Measurements from ENCODE around the gene P2RY12. TPM values are rescaled to one million over a fixed set of nuclear protein-coding genes. Genes with fewer than 3 reads are reported as not detected.

P2RY12 gene
- total RNA-seq, 1 experiment from 2014 or later = not detected

DNA sequence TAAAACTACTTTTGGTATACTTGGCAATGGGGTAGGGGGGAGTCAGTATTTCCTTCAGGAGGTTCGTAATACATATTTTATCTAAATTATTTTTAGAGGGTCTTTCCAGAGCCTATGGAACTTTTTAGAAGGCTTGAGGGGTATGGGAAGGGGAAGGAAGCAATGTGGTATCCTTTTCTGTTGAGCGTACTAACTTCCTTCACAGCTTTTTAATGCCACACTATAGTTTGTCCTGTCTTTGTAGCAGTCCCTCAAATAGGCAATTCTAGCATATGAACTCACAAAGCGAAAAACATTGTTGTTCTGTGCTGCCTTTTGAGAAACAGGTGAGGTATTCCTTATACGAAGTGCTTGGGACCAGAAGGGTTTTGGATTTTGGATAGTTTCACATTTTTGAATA, 32.9 kb downstream of the P2RY12 start:
- no peak for DNase-seq (ENCODE audit: unreplicated experiment)
- TF ChIP-seq, protein P1, sequence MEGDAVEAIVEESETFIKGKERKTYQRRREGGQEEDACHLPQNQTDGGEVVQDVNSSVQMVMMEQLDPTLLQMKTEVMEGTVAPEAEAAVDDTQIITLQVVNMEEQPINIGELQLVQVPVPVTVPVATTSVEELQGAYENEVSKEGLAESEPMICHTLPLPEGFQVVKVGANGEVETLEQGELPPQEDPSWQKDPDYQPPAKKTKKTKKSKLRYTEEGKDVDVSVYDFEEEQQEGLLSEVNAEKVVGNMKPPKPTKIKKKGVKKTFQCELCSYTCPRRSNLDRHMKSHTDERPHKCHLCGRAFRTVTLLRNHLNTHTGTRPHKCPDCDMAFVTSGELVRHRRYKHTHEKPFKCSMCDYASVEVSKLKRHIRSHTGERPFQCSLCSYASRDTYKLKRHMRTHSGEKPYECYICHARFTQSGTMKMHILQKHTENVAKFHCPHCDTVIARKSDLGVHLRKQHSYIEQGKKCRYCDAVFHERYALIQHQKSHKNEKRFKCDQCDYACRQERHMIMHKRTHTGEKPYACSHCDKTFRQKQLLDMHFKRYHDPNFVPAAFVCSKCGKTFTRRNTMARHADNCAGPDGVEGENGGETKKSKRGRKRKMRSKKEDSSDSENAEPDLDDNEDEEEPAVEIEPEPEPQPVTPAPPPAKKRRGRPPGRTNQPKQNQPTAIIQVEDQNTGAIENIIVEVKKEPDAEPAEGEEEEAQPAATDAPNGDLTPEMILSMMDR (IDR thresholded peaks at IDR 0.05; ENCODE audit: unreplicated experiment) = no peak
- BruUV-seq (replicated peaks) = no TSS peak
- H3K4me1 Mint-ChIP-seq (ENCODE audit: insufficient read depth, unreplicated experiment) = no peaks in the 10 kb centered on the region
- no peaks in the 10 kb centered on the region for H3K27me3 Mint-ChIP-seq (ENCODE audit: insufficient read depth, unreplicated experiment)
- H3K27ac Mint-ChIP-seq (ENCODE audit: low read depth, unreplicated experiment) = no peak overlapping the region
- H3K9me3 Mint-ChIP-seq (ENCODE audit: unreplicated experiment) = no peaks in the 10 kb centered on the region
- CTCF ChIA-PET = interaction anchor here (0.5 to 0.8 kb wide), 2 partner anchors 108 to 158 kb away, joined by 3 read pairs; no protein-coding TSS in a partner anchor
- POLR2A ChIA-PET = no interaction called here
- intact Hi-C loops (cut with micrococcal nuclease) = no loop called here
- H3K36me3 Mint-ChIP-seq (ENCODE audit: insufficient read depth, unreplicated experiment) = no peaks in the 10 kb centered on the region
- no peak overlapping the region for H3K4me3 Mint-ChIP-seq (ENCODE audit: unreplicated experiment)

- TF ChIP-seq, protein P1 (IDR thresholded peaks at IDR 0.05; ENCODE audit: unreplicated experiment) = no peak
- ChIA-PET POLR2A (no interaction called here), CTCF (interaction anchor here (0.5 to 0.8 kb wide), 2 partner anchors 108 to 158 kb away, joined by 3 read pairs; no protein-coding TSS in a partner anchor)
- Mint-ChIP-seq H3K4me1 (ENCODE audit: insufficient read depth, unreplicated experiment) (peaks cover 3% of the 10 kb centered on the region), H3K27me3 (ENCODE audit: insufficient read depth, unreplicated experiment) (no peaks in the 10 kb centered on the region), H3K9me3 (ENCODE audit: unreplicated experiment) (no peaks in the 10 kb centered on the region), H3K36me3 (ENCODE audit: insufficient read depth, unreplicated experiment) (no peaks in the 10 kb centered on the region), H3K27ac (ENCODE audit: low read depth, unreplicated experiment) (no peak overlapping the region), H3K4me3 (ENCODE audit: unreplicated experiment) (no peak overlapping the region)
- no TSS peak for BruUV-seq (replicated peaks)
- intact Hi-C loops (cut with micrococcal nuclease) = no loop called here
- DNase-seq (ENCODE audit: unreplicated experiment) = no peak
These were observed 33.3 kb downstream of the P2RY12 start for GRCh38 chr3:151351219-151351618.

- Mint-ChIP-seq H3K36me3 (ENCODE audit: insufficient read depth, unreplicated experiment) (no peaks in the 10 kb centered on the region), H3K4me1 (ENCODE audit: insufficient read depth, unreplicated experiment) (peaks cover 8% of the 10 kb centered on the region), H3K27me3 (ENCODE audit: insufficient read depth, unreplicated experiment) (no peaks in the 10 kb centered on the region), H3K9me3 (ENCODE audit: unreplicated experiment) (no peaks in the 10 kb centered on the region), H3K27ac (ENCODE audit: low read depth, unreplicated experiment) (no peak overlapping the region), H3K4me3 (ENCODE audit: unreplicated experiment) (no peak overlapping the region)
- TF ChIP-seq, protein P1 (IDR thresholded peaks at IDR 0.05; ENCODE audit: unreplicated experiment) = no peak
- intact Hi-C loops (cut with micrococcal nuclease) = no loop called here
- DNase-seq (ENCODE audit: unreplicated experiment) = no peak
- ChIA-PET CTCF (no interaction called here), POLR2A (no interaction called here)
- no TSS peak for BruUV-seq (replicated peaks)
These were observed 33.9 kb downstream of the P2RY12 start for GRCh38 chr3:151350656-151351055.

GRCh38 chr3:151347432-151347831, 37.1 kb downstream of the P2RY12 start:
- CTCF ChIA-PET = interaction anchor here (1.0 kb wide), 1 partner anchor 16 kb away, joined by 5 read pairs; no protein-coding TSS in a partner anchor
- intact Hi-C loops (cut with micrococcal nuclease) = no loop called here

More at GRCh38 chr3:151347432-151347831, 37.1 kb downstream of the P2RY12 start:
- DNase-seq (ENCODE audit: unreplicated experiment) = no peak
- H3K9me3 Mint-ChIP-seq (ENCODE audit: unreplicated experiment) = no peaks in the 10 kb centered on the region
- TF ChIP-seq, protein P1 (IDR thresholded peaks at IDR 0.05; ENCODE audit: unreplicated experiment) = no peak
- peaks cover 8% of the 10 kb centered on the region for H3K4me1 Mint-ChIP-seq (ENCODE audit: insufficient read depth, unreplicated experiment)
- H3K27ac Mint-ChIP-seq (ENCODE audit: low read depth, unreplicated experiment) = no peak overlapping the region
- BruUV-seq (replicated peaks) = no TSS peak
- no peaks in the 10 kb centered on the region for H3K36me3 Mint-ChIP-seq (ENCODE audit: insufficient read depth, unreplicated experiment)
- POLR2A ChIA-PET = interaction anchor here (1.0 to 1.1 kb wide), 2 partner anchors 8 to 59 kb away, joined by 3 to 4 read pairs; no protein-coding TSS in a partner anchor
- no peaks in the 10 kb centered on the region for H3K27me3 Mint-ChIP-seq (ENCODE audit: insufficient read depth, unreplicated experiment)
- no peak overlapping the region for H3K4me3 Mint-ChIP-seq (ENCODE audit: unreplicated experiment)

Measured in MCF 10A (cell line).